Measurements from ENCODE around the gene LRWD1.
"Not testable (repeated sequence)": the region's sequence is repeated elsewhere in the genome, so short reads cannot be mapped to it uniquely, and the experiment has no call there.

Gene LRWD1

DNA sequence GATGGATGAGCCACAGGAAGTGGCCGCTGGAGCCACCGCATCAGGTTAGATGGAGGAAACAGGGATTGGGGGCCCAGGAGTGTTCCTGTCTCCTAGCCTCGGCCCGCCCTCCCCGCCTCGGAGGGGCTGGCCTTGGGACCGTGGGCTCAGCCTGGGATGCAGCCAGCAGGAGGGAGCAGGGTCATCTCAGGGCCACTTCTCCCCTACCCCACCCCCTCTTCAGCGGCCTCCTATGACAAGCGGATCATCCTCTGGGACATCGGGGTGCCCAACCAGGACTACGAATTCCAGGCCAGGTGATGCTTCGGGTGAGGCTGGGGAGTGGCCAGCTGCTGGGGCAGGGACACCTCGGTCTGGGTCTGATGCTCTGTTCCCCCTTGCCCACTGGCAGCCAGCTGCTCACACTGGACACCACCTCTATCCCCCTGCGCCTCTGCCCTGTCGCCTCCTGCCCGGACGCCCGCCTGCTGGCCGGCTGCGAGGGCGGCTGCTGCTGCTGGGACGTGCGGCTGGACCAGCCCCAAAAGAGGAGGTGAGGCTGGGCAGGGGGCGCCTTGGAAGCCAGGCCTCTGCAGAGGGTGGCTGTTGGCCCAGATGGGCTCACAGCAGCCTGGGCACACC, 4.7 kb downstream of the LRWD1 start:
- no peak for DNase-seq

DNA sequence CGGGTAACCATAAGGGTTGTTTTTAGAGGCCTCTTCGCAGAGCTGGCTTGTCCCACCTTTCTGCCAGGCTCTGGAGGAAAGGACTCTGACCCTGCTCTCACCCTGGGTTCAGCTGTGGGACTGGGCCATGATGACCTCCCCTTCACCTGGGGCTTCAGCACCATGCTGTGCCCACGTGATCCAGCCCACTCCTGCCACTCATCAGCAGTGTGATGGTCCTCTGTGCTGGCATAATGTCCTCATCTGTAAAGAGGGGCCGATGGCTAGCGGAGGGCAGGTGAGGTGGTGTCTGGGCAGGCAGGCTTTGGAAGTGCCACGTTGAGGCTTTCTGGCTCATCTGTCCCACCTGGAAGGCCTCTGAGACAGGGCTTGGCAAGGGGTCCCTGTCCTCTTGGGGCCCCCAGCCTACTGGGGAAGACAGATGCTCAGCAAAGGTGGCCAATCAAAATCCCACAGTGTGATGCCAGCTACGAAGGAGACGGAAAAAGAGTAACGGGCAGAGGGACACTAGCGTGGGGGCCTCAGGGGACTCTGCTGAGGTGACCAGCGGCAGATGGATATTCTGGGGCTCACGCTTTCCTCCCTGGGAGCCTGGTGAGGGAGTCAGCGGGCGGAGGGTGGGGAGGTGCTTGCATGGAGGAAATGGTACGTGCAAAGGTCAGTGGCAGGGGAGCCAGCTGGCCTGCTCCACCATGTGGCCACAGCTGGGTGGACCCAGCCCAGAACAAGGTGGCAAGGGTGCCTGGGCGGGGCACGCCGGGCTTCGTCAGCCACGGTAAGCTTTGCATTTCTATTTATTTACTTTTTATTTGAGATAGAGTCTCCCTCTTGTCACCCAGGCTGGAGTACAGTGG, 5.4 kb downstream of the LRWD1 start:
- no peak for DNase-seq

GRCh38 chr7:102471791-102472125, 7.0 kb downstream of the LRWD1 start:
- no peak for DNase-seq

- no peak for DNase-seq
Observed at GRCh38 chr7:102472126-102473041, 7.6 kb downstream of the LRWD1 start.

DNA sequence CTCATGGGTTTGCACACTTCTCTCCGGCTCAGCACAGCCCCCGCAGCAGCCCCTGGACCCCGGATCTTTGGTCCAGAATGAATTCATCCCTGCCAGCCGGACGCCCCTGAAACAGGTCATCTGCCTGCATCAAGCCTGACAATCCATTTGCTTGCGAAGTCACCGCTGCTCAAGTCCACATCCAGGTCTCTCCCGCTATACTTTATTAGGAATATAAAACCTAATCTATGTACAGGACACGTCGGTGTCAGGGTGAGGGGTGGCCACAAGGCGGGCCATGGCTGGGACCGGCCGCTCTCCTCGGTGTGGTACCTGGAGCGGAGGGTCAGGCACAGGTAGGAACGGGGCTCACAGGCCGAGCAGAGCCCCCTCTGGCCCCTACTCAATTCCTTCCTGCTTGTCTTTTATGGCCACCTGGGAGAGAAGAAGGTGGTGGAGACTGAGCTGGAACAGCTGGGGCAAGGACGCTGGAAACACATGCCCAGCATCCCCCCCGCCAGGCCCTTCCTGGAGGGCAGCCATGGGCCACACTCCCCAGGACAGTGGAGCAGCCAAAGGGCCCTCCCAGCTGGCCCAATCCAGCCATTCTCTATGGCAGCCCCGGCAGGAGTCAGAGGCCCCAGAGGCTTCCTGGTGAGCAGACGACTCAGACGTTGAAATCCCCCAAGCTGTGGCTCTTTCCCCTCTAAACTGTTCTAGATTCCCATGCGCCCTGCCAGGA, 8.6 kb downstream of the LRWD1 start:
- DNase-seq, result no peak

DNA sequence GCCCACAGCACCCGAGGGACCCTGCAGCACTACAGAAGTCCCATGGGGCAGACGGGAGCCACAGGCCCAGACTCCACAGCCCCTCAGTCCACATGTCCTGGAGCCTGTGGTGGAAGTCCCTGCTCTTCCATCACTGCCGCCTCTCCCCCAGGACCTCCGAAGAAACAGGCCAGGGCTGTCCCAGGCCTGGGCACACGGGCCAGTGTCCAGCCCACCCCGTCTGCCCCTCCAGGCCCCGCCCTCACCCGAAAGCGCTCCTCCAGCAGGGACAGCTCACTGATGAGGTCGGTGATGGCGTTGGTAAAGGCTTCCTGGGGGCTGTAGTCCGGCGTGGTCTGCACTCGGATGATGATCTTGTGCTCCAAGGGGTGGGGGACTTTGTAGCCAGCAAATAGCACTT, 9.3 kb downstream of the LRWD1 start:
- not testable (repeated sequence) for DNase-seq

DNA sequence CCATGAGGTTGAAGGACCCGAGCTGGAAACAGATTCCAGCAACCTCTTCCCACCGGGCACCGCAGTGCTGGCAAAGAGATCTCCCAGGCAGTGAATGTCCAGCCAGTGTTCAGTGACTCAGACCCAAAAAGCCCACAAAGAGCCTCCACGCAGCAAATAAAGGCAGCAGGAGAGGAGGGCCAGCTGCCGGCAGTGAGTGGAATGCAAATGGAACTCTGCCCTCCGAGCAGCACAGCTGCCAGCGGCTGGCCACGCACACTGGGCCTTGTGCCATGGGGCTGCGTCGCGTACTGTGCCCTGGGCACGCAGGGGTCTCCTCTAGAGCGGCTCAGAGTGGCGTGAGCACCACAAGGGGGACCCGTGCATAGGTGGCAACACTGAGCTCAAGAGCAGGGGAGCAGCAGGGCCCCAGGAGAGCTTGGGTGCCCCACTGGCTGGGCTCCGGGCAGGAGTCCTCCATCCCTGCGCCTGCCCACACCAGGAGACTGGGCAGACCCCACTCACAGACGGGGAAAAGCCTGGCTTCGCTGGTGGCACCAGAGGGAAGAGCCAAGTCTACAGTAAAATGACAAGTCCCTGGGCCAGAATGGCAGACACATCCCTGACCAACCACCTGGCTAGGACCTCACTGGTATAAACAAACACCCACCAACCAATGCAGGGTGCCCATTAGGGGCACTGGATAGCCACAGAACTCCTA, 10.1 kb downstream of the LRWD1 start:
- not testable (repeated sequence) for DNase-seq

GRCh38 chr7:102478314-102479208, 13.8 kb downstream of the LRWD1 start, which contains the start of gene POLR2J:
POLR2J (minus strand) TSS chr7:102478922; CDS start chr7:102478860, 62 bp downstream.
- DNase-seq, result peak; percentile 37

- DNase-seq, result not testable (repeated sequence)
Observed at GRCh38 chr7:102479209-102479584, 14.4 kb downstream of the LRWD1 start.

GRCh38 chr7:102479982-102480637, 15.3 kb downstream of the LRWD1 start:
- not testable (repeated sequence) for DNase-seq

GRCh38 chr7:102481962-102482361, 17.2 kb downstream of the LRWD1 start:
- not testable (repeated sequence) for DNase-seq

DNA sequence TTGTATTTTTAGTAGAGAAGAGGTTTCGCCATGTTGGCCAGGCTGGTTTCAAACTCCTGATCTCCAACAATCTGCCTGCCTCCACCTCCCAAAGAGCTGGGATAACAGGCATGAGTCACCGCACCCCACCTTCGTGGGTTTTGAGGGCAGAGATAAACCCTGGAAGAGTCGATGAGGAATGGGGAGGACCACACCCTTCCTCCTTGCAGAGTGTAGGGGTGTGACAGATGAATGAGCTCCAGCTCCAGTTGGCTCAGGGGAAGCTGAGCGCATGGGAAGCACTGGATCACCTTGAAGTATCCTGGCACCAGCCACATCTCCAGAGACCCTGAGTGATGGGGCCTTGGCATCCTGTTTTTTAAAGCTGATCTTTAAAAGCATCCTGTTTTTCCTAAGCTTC, 19.5 kb downstream of the LRWD1 start:
- not testable (repeated sequence) for DNase-seq

DNA sequence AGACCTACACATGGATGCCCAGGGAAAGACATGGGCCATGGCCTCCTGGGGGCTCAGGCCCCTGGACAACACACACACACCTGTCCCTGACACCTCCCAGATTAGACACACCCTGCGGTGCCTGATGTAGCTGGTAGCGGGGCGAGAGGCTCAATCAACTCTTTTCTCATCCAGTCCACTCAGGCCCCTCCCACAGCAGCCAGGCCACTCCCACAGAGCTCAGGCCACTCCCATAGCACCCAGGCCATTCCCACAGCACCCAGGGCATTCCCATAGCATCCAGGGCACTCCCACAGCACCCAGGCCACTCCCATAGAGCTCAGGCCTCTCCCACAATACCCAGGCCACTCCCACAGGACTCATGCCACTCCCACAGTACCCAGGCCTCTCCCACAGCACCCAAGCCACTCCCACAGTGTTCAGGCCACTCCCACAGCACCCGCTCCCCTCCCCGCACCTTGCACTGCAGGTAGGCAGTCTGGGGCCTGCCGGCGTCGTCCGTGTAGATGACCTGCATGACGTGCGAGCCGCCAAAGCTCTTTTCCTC, 25.8 kb downstream of the LRWD1 start:
- DNase-seq, result not testable (repeated sequence)

- not testable (repeated sequence) for DNase-seq
Observed at GRCh38 chr7:102493220-102493935, 28.6 kb downstream of the LRWD1 start.

- not testable (repeated sequence) for DNase-seq
Observed at GRCh38 chr7:102494026-102494425, 29.2 kb downstream of the LRWD1 start.

GRCh38 chr7:102494473-102495149, 29.8 kb downstream of the LRWD1 start:
- DNase-seq, result not testable (repeated sequence)

- not testable (repeated sequence) for DNase-seq
Observed at GRCh38 chr7:102496861-102497260, 32.1 kb downstream of the LRWD1 start.

DNA sequence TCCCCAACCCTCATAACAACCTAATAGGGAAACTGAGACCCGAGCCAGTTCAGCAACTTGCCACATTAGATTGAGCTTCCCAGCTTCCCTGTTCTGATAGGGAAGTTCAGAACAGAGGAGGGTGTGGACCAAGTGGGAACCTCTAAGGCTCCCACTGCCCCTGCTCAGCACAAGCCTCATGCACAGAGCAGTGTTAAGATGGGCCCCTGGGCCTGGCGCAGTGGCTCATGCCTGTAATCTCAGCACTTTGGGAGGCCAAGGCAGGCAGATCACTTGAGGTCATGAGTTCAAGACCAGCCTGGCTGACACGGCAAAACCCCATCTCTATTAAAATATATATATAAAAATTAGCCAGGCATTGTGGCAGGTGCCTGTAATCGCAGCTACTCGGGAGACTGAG, 32.5 kb downstream of the LRWD1 start:
- not testable (repeated sequence) for DNase-seq

DNA sequence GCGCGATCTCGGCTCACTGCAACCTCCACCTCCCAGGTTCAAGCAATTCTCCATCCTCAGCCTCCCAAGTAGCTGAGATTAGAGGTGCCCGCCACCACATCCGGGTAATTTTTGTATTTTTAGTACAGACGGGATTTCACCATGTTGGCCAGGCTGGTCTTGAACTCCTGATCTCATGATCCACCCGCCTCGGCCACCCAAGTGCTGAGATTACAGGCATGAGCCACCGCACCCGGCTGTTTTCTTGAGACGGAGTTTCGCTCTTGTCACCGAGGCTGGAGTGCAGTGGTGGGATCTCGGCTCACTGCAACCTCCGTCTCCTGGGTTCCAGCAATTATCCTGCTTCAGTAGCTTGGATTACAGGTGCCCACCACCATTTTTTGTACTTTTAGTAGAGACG, 33.5 kb downstream of the LRWD1 start:
- not testable (repeated sequence) for DNase-seq
